IMR-90 (cell line): ENCODE data around the gene FRMD4B. TPM values are rescaled to one million over a fixed set of nuclear protein-coding genes. Genes with fewer than 3 reads are reported as not detected.

Experiments
- ATAC-seq: fragments of 200-7000 bp; cut with Tn5 transposase; 2 replicates; pipeline ENCODE4 v1.9.1; 2020; ENCODE audit warnings: low read depth, mild to moderate bottlenecking, moderate library complexity
- BruUV-seq: library from RNA; stranded (reverse); fragments of 400-500 nt; replicated peaks from 2 replicates; lab custom pipeline; 2021; lab: Mats Ljungman, UMichigan
- CTCF ChIA-PET: fragments of 300-600 bp; formaldehyde crosslinking; extraction: SDS; loops from one replicate; lab custom pipeline; 2021; ENCODE audit warnings: antibody characterized with exemption; lab: Yijun Ruan, JAX
- POLR2A ChIA-PET: fragments of 300-600 bp; sonication (Branson Sonifier 250); formaldehyde crosslinking; loops from one replicate; lab custom pipeline; 2022; ENCODE audit warnings: antibody characterized with exemption; ENCODE audit not compliant: unreplicated experiment; lab: Charles Lee
- DNase-seq: peaks from one replicate; pipeline ENCODE4 v3.0.0; 2013
- H2AFZ ChIP-seq: replicated peaks from 2 replicates; pipeline ENCODE3; 2013; ENCODE audit warnings: low read length, mild to moderate bottlenecking; ENCODE audit not compliant: poor library complexity
- H2AK5ac ChIP-seq: 2 replicates; pipeline ENCODE4 v1.6.1; 2013; ENCODE audit warnings: low read depth, low read length, inconsistent platforms
- H2AK9ac ChIP-seq: replicated peaks from 2 replicates; pipeline ENCODE3; 2013; ENCODE audit warnings: mild to moderate bottlenecking, low read depth, low read length, moderate library complexity; ENCODE audit not compliant: poor library complexity
- H2BK120ac ChIP-seq: 2 replicates; pipeline ENCODE4 v1.6.1; 2013; ENCODE audit warnings: low read depth, low read length, inconsistent platforms
- H2BK15ac ChIP-seq: 3 replicates; pipeline ENCODE4 v1.6.1; 2013; ENCODE audit warnings: low read depth, low read length, inconsistent platforms
- H2BK20ac ChIP-seq: 2 replicates; pipeline ENCODE4 v1.6.1; 2013; ENCODE audit warnings: low read depth, mild to moderate bottlenecking, inconsistent platforms, low read length, moderate library complexity
- H2BK5ac ChIP-seq: 2 replicates; pipeline ENCODE4 v1.6.1; 2013; ENCODE audit warnings: mild to moderate bottlenecking, low read depth, low read length, inconsistent platforms; ENCODE audit not compliant: poor library complexity, severe bottlenecking
- H3K14ac ChIP-seq: replicated peaks from 2 replicates; pipeline ENCODE4 v1.6.1; 2013; ENCODE audit warnings: low read depth, low read length, inconsistent platforms
- H3K18ac ChIP-seq: 2 replicates; pipeline ENCODE4 v1.6.1; 2013; ENCODE audit warnings: low read depth, low read length, control low read depth
- H3K23ac ChIP-seq: 2 replicates; pipeline ENCODE4 v1.6.1; 2013; ENCODE audit warnings: low read depth, low read length, inconsistent platforms
- H3K27ac ChIP-seq: 2 replicates; pipeline ENCODE4 v1.5.1; 2013; ENCODE audit warnings: mild to moderate bottlenecking, control low read depth, low read length; ENCODE audit not compliant: insufficient read depth
- H3K27me3 ChIP-seq: 2 replicates; pipeline ENCODE4 v1.6.1; 2013; ENCODE audit warnings: low read length; ENCODE audit not compliant: control insufficient read depth, insufficient read depth
- H3K36me3 ChIP-seq: 2 replicates; pipeline ENCODE4 v1.6.1; 2013; ENCODE audit warnings: low read length, mixed read lengths; ENCODE audit not compliant: control insufficient read depth, insufficient read depth
- H3K4ac ChIP-seq: 2 replicates; pipeline ENCODE4 v1.6.1; 2013; ENCODE audit warnings: low read depth, low read length, inconsistent platforms
- H3K4me1 ChIP-seq: 2 replicates; pipeline ENCODE4 v1.6.1; 2013; ENCODE audit warnings: low read length, mixed read lengths; ENCODE audit not compliant: control insufficient read depth, insufficient read depth
- H3K4me2 ChIP-seq: 2 replicates; pipeline ENCODE4 v1.6.1; 2013; ENCODE audit warnings: low read depth, mild to moderate bottlenecking, control low read depth, low read length, moderate library complexity
- H3K4me3 ChIP-seq: 2 replicates; pipeline ENCODE4 v1.5.1; 2013; ENCODE audit warnings: low read depth, mild to moderate bottlenecking, control low read depth, low read length, moderate library complexity; ENCODE audit not compliant: insufficient read depth
- H3K56ac ChIP-seq: 2 replicates; pipeline ENCODE4 v1.6.1; 2013; ENCODE audit warnings: low read length, inconsistent platforms; ENCODE audit not compliant: insufficient read depth; ENCODE audit errors: extremely low read depth
- H3K79me1 ChIP-seq, 2 experiments: 2 replicates each; pipeline ENCODE4 v1.6.1; 2013; ENCODE audit warnings: low read length in 2 of 2, inconsistent platforms in 1 of 2, low read depth in 1 of 2
- H3K9ac ChIP-seq: 2 replicates; pipeline ENCODE4 v1.6.1; 2013; ENCODE audit warnings: low read depth, low read length, control low read depth
- H3K9me1 ChIP-seq: 2 replicates; pipeline ENCODE4 v1.6.1; 2013; ENCODE audit warnings: low read length, inconsistent platforms; ENCODE audit not compliant: insufficient read depth
- H3K9me3 ChIP-seq: 2 replicates; pipeline ENCODE4 v1.6.1; 2013; ENCODE audit warnings: low read length; ENCODE audit not compliant: control insufficient read depth, insufficient read depth
- H4K20me1 ChIP-seq: 2 replicates; pipeline ENCODE4 v1.6.1; 2013; ENCODE audit warnings: low read length, inconsistent platforms; ENCODE audit not compliant: insufficient read depth
- H4K5ac ChIP-seq: 2 replicates; pipeline ENCODE4 v1.6.1; 2013; ENCODE audit warnings: mild to moderate bottlenecking, low read depth, low read length, control low read depth
- H4K8ac ChIP-seq, 2 experiments: 2 replicates each; pipeline ENCODE4 v1.6.1; 2013; ENCODE audit warnings: low read depth in 2 of 2, low read length in 2 of 2, control low read depth in 1 of 2, inconsistent platforms in 1 of 2
- H4K91ac ChIP-seq: 2 replicates; pipeline ENCODE4 v1.6.1; 2013; ENCODE audit warnings: low read depth, low read length, inconsistent platforms; ENCODE audit not compliant: insufficient read depth
- BHLHE40 ChIP-seq: fragments of 150-350 bp; IDR thresholded peaks from 2 replicates; pipeline ENCODE4 v1.6.1; 2016; ENCODE audit warnings: mild to moderate bottlenecking, low read depth, low read length
- CEBPB ChIP-seq: IDR thresholded peaks from 2 replicates; pipeline ENCODE4 v1.6.1; 2012; ENCODE audit warnings: low read depth, low read length, improper control_type of control experiment
- CTCF ChIP-seq: conservative IDR thresholded peaks from 2 replicates; pipeline ENCODE4 v1.5.1; 2012; ENCODE audit warnings: mild to moderate bottlenecking, low read depth, low read length, improper control_type of control experiment
- ELK1 ChIP-seq: fragments of 150-350 bp; IDR thresholded peaks from 2 replicates; pipeline ENCODE4 v1.6.1; 2016; ENCODE audit warnings: low read depth, mild to moderate bottlenecking, low read length, moderate library complexity, borderline replicate concordance
- FOS ChIP-seq: fragments of 150-350 bp; IDR thresholded peaks from 2 replicates; pipeline ENCODE4 v1.6.1; 2016; ENCODE audit warnings: low read depth, low read length
- MAZ ChIP-seq: IDR thresholded peaks from 2 replicates; pipeline ENCODE4 v1.6.1; 2012; ENCODE audit warnings: low read depth, mild to moderate bottlenecking, low read length, improper control_type of control experiment, moderate library complexity, borderline replicate concordance
- MXI1 ChIP-seq: IDR thresholded peaks from 2 replicates; pipeline ENCODE4 v1.6.1; 2012; ENCODE audit warnings: low read depth, mild to moderate bottlenecking, low read length, moderate library complexity, borderline replicate concordance
- POLR2A ChIP-seq: IDR thresholded peaks from 2 replicates; pipeline ENCODE4 v1.6.1; 2012; ENCODE audit warnings: mild to moderate bottlenecking, low read depth, low read length
- RAD21 ChIP-seq: IDR thresholded peaks from 2 replicates; pipeline ENCODE4 v1.6.1; 2012; ENCODE audit warnings: low read length, improper control_type of control experiment
- RCOR1 ChIP-seq: IDR thresholded peaks from 2 replicates; pipeline ENCODE4 v1.6.1; 2012; ENCODE audit warnings: mild to moderate bottlenecking, low read length, improper control_type of control experiment; ENCODE audit not compliant: insufficient replicate concordance
- RFX5 ChIP-seq: IDR thresholded peaks from 2 replicates; pipeline ENCODE4 v1.8.0; 2012; ENCODE audit warnings: low read depth, mild to moderate bottlenecking, low read length, moderate library complexity
- SMC3 ChIP-seq: fragments of 150-350 bp; IDR thresholded peaks from 2 replicates; pipeline ENCODE4 v1.6.1; 2016; ENCODE audit warnings: low read depth, mild to moderate bottlenecking, antibody characterized with exemption, low read length, moderate library complexity
- USF2 ChIP-seq: fragments of 150-350 bp; IDR thresholded peaks from 2 replicates; pipeline ENCODE4 v1.6.1; 2017; ENCODE audit warnings: mild to moderate bottlenecking, antibody characterized with exemption, low read length, low read depth
- WGBS, 2 experiments: methylation state at CpG; one replicate each; pipeline versions ENCODE4 v1.1.5 to v1.1.7; 2013; ENCODE audit warnings: missing lambda C conversion rate in 2 of 2; ENCODE audit not compliant: insufficient read length in 1 of 2; ENCODE audit errors: extremely low coverage in 2 of 2; 5-methylcytosine and 5-hydroxymethylcytosine counted together
- dilution Hi-C: fragments of 300-500 bp; cut with HindIII; formaldehyde crosslinking; loops from one replicate; pipeline ENCODE4 v1.14.3; 2018; ENCODE audit warnings: low sequenced_read_pairs; ENCODE audit not compliant: unreplicated experiment
- in situ Hi-C: fragments of 300-500 bp; cut with MboI; formaldehyde crosslinking; loops from 3 replicates; pipeline ENCODE4 v1.14.3; 2019; ENCODE audit warnings: low sequenced_read_pairs, inconsistent platforms, mixed read lengths
- intact Hi-C: fragments of 100-400 bp; cut with micrococcal nuclease; formaldehyde crosslinking; loops from 2 replicates; pipeline ENCODE4 v1.10.0; 2022
- polyA plus RNA-seq, 3 experiments: library from polyadenylated mRNA; depleted of rRNA; stranded (reverse); fragments of >200 nt; gene quantifications; 2 replicates each; pipeline ENCODE4 v1.2.3, GENCODE V29; 2012; ENCODE audit warnings: low replicate concordance in 1 of 3
- total RNA-seq: library from RNA; depleted of rRNA; stranded (reverse); fragments of >200 nt; gene quantifications from 2 replicates; pipeline ENCODE4 v1.2.3, GENCODE V29; 2012

Gene FRMD4B
- total and polyA plus RNA-seq, 2 of the 4 experiments (the other 2 are of a cell fraction), result 0.14 to 0.36 TPM

- Histone ChIP-seq H4K5ac (no peak overlapping the region), H2BK5ac (no peak overlapping the region), H2BK15ac (no peak overlapping the region), H3K9ac (no peak overlapping the region), H3K4me2 (no peak overlapping the region), H3K36me3 (no peaks in the 10 kb centered on the region), H4K91ac (no peak overlapping the region), H2BK20ac (no peak overlapping the region), H3K4me1 (no peaks in the 10 kb centered on the region), H2BK120ac (no peak overlapping the region), H2AK9ac (no peak overlapping the region), H4K20me1 (no peaks in the 10 kb centered on the region), H3K56ac (no peak overlapping the region), H3K4ac (no peak overlapping the region), H2AFZ (peak overlapping the region; percentile 9), H3K9me1 (no peaks in the 10 kb centered on the region), H3K79me1 (no peaks in the 10 kb centered on the region), H3K27ac (no peak overlapping the region), H3K23ac (no peak overlapping the region), H4K8ac (no peak overlapping the region), H3K18ac (no peak overlapping the region), H3K4me3 (no peak overlapping the region), H3K9me3 (no peaks in the 10 kb centered on the region), H3K14ac (no peak overlapping the region), H3K27me3 (no peaks in the 10 kb centered on the region; the same call in 1 of the 2 replicates), H2AK5ac (no peak overlapping the region)
- intact Hi-C loops (loop anchor here (1.0 to 10.0 kb wide), 5 partner anchors 145 to 648 kb away; no protein-coding TSS in a partner anchor), dilution Hi-C loops (no loop called here), in situ Hi-C loops (loop anchor here (5.0 to 10.0 kb wide), 2 partner anchors 149 to 368 kb away; no protein-coding TSS in a partner anchor)
- DNase-seq, result peak; percentile 83
- no TSS peak for BruUV-seq
- WGBS, 2 experiments, result no CpG with 5 or more reads among the region's 17 CpGs
- peak; percentile 100 for ATAC-seq
- ChIA-PET POLR2A (interaction anchor here (0.6 kb wide), 1 partner anchor 11 kb away, joined by 17 read pairs; no protein-coding TSS in a partner anchor), CTCF (interaction anchor here (0.5 to 3.8 kb wide), 30 partner anchors 8 to 853 kb away, joined by 3 to 51 read pairs (median 4); partner anchors contain the start of gene LMOD3)
- peak; percentile 88 for TF ChIP-seq CTCF
- no peak for TF ChIP-seq MAZ
- TF ChIP-seq FOS, result no peak
- TF ChIP-seq RAD21, result peak; percentile 91
- TF ChIP-seq POLR2A, result no peak
- TF ChIP-seq USF2, result peak; percentile 37; the same call in 1 of the 2 replicates
- peak; percentile 81 for TF ChIP-seq SMC3
- TF ChIP-seq BHLHE40, result peak; percentile 83; the same call in 1 of the 2 replicates
- TF ChIP-seq ELK1, result no peak
- TF ChIP-seq CEBPB, result peak; percentile 98
- no peak for TF ChIP-seq RFX5
- no peak for TF ChIP-seq MXI1
- no peak for TF ChIP-seq RCOR1
These were observed 79.4 kb downstream of the FRMD4B start for GRCh38 chr3:69306239-69307185.
